AG09319 (cell line): Measurements from ENCODE around the gene PKN1.
A peak's percentile ranks its signal among the peaks of the same experiment; 100 is the strongest.

ENCODE experiments used
- DNase-seq: peaks from one replicate; pipeline ENCODE4 v3.0.0-alpha.2; 2010; ENCODE audit warnings: low read depth; ENCODE audit errors: extremely low read depth
- CTCF ChIP-seq: IDR thresholded peaks from 2 replicates; pipeline ENCODE4 v1.5.1; 2011; ENCODE audit warnings: low read depth, mild to moderate bottlenecking, inconsistent platforms, low read length, moderate library complexity

The PKN1 gene

GRCh38 chr19:14492756-14493337, 59.7 kb downstream of the PKN1 start:
- no peak for DNase-seq
- TF ChIP-seq CTCF, result no peak

GRCh38 chr19:14494411-14494810, 61.3 kb downstream of the PKN1 start:
- TF ChIP-seq CTCF, result no peak
- no peak for DNase-seq

- no peak for TF ChIP-seq CTCF
- DNase-seq, result no peak
These were observed 62.0 kb downstream of the PKN1 start for GRCh38 chr19:14494910-14495671.

GRCh38 chr19:14495672-14496028, 62.5 kb downstream of the PKN1 start:
- no peak for TF ChIP-seq CTCF
- no peak for DNase-seq

- DNase-seq, result peak; percentile 98
- no peak for TF ChIP-seq CTCF
These were observed 63.1 kb downstream of the PKN1 start, which contains the start of gene GIPC1 for GRCh38 chr19:14496029-14496833. TSS of gene GIPC1 (minus strand) at chr19:14496127. CDS start at chr19:14482976, 13,151 bp downstream.

- no peak for TF ChIP-seq CTCF
- DNase-seq, result no peak
These were observed 63.7 kb downstream of the PKN1 start for GRCh38 chr19:14496834-14497227.
